GM19099 (cell line): ENCODE measurements around the gene EPB41L5.

Experiments used
- POLR2A ChIP-seq: IDR thresholded peaks from 3 replicates; pipeline ENCODE4 v1.6.1; 2011; ENCODE audit warnings: low read depth; ENCODE audit not compliant: insufficient read length; ENCODE audit errors: extremely low read depth

The EPB41L5 gene

GRCh38 chr2:120204945-120205670 lies 192.2 kb downstream of the EPB41L5 start:
- TF ChIP-seq POLR2A = no peak

- TF ChIP-seq POLR2A = no peak
Observed at GRCh38 chr2:120206022-120206581, 193.2 kb downstream of the EPB41L5 start.

GRCh38 chr2:120208381-120209353 lies 195.8 kb downstream of the EPB41L5 start:
- TF ChIP-seq POLR2A = no peak

GRCh38 chr2:120209427-120210269 lies 196.8 kb downstream of the EPB41L5 start:
- TF ChIP-seq POLR2A = no peak

GRCh38 chr2:120210270-120210693 lies 197.4 kb downstream of the EPB41L5 start:
- TF ChIP-seq POLR2A = no peak

- TF ChIP-seq POLR2A = no peak
Observed at GRCh38 chr2:120218181-120218580, 205.3 kb downstream of the EPB41L5 start.

- TF ChIP-seq POLR2A = no peak
Observed at GRCh38 chr2:120219291-120219690, 206.4 kb downstream of the EPB41L5 start.

GRCh38 chr2:120219766-120220165 lies 206.9 kb downstream of the EPB41L5 start:
- no peak for TF ChIP-seq POLR2A

GRCh38 chr2:120220756-120221155 lies 207.9 kb downstream of the EPB41L5 start:
- TF ChIP-seq POLR2A = no peak

- TF ChIP-seq POLR2A = no peak
Observed at GRCh38 chr2:120221616-120222015, 208.7 kb downstream of the EPB41L5 start.

GRCh38 chr2:120222186-120223033 lies 209.5 kb downstream of the EPB41L5 start:
- TF ChIP-seq POLR2A = no peak

- TF ChIP-seq POLR2A = peak; percentile 87
Observed at GRCh38 chr2:120223034-120223912, 210.4 kb downstream of the EPB41L5 start, which contains the start of gene TMEM185B. TMEM185B (minus strand) TSS chr2:120223400; CDS start chr2:120222976, 424 bp downstream.

- no peak for TF ChIP-seq POLR2A
Observed at GRCh38 chr2:120224256-120224655, 211.4 kb downstream of the EPB41L5 start.
